Endodermal cell (in vitro differentiated cells): ENCODE data around the gene COG5. TPM values are rescaled to one million over a fixed set of nuclear protein-coding genes. Genes with fewer than 3 reads are reported as not detected.
A peak's percentile ranks its signal among the peaks of the same experiment; 100 is the strongest.

Experiments
- DNase-seq: peaks from one replicate; pipeline ENCODE4 v3.0.0-alpha.2; 2017
- H3K27ac ChIP-seq: 2 replicates; pipeline ENCODE4 v1.5.1; 2013; ENCODE audit warnings: mild to moderate bottlenecking, low read depth, low read length, moderate library complexity
- H3K27me3 ChIP-seq: 2 replicates; pipeline ENCODE4 v1.6.1; 2013; ENCODE audit warnings: mild to moderate bottlenecking, low read length, moderate library complexity; ENCODE audit not compliant: insufficient read depth, control insufficient read depth, poor library complexity, severe bottlenecking
- H3K36me3 ChIP-seq: 2 replicates; pipeline ENCODE4 v1.7.0; 2013; ENCODE audit warnings: mild to moderate bottlenecking, low read length, moderate library complexity; ENCODE audit not compliant: control insufficient read depth, insufficient read depth
- H3K4me1 ChIP-seq: one replicate; pipeline ENCODE4 v1.7.0; 2013; ENCODE audit warnings: low read length; ENCODE audit not compliant: control insufficient read depth, insufficient read depth
- H3K4me3 ChIP-seq: 2 replicates; pipeline ENCODE4 v1.5.1; 2013; ENCODE audit warnings: mild to moderate bottlenecking, low read length, moderate library complexity
- H3K9ac ChIP-seq: 2 replicates; pipeline ENCODE4 v1.6.1; 2013; ENCODE audit warnings: mild to moderate bottlenecking, low read length, moderate library complexity; ENCODE audit not compliant: poor library complexity, severe bottlenecking; ENCODE audit errors: extremely low read depth
- H3K9me3 ChIP-seq: 2 replicates; pipeline ENCODE4 v1.6.1; 2013; ENCODE audit warnings: mild to moderate bottlenecking, low read length, moderate library complexity; ENCODE audit not compliant: control insufficient read depth
- H3K27ac Mint-ChIP-seq: 2 replicates; pipeline ENCODE4 v1.8.0; 2020; ENCODE audit warnings: mixed read lengths
- H3K27me3 Mint-ChIP-seq: 2 replicates; pipeline ENCODE4 v1.8.0; 2021; ENCODE audit warnings: mild to moderate bottlenecking, mixed read lengths; ENCODE audit not compliant: insufficient read depth
- H3K36me3 Mint-ChIP-seq: 2 replicates; pipeline ENCODE4 v1.8.0; 2020; ENCODE audit warnings: low read depth, mixed read lengths
- H3K4me1 Mint-ChIP-seq: 2 replicates; pipeline ENCODE4 v1.8.0; 2020; ENCODE audit warnings: mixed read lengths
- H3K4me3 Mint-ChIP-seq: 2 replicates; pipeline ENCODE4 v1.8.0; 2020; ENCODE audit warnings: mild to moderate bottlenecking, moderate library complexity, mixed read lengths
- H3K9me3 Mint-ChIP-seq: 2 replicates; pipeline ENCODE4 v1.8.0; 2020; ENCODE audit warnings: mild to moderate bottlenecking, mixed read lengths
- WGBS, 2 experiments: methylation state at CpG; one replicate each; pipeline versions ENCODE4 v1.1.5 to v1.1.7; 2013; ENCODE audit warnings: missing lambda C conversion rate in 2 of 2, mixed read lengths in 1 of 2; ENCODE audit not compliant: insufficient coverage in 1 of 2, insufficient read length in 1 of 2; 5-methylcytosine and 5-hydroxymethylcytosine counted together
- long read RNA-seq, 4 experiments: library from polyadenylated mRNA in 2 of 4; library from RNA in 1 of 4; library from capped mRNA in 1 of 4; stranded (forward) in 3 of 4; unstranded in 1 of 4; transcript quantifications; one replicate each; pipeline ENCODE4 v2.0.0, GENCODE V29; 2020 to 2021; ENCODE audit warnings: inconsistent platforms in 1 of 4
- polyA plus RNA-seq, 2 experiments: library from polyadenylated mRNA; stranded (reverse); fragments of 50-300 nt; gene quantifications; one replicate each; pipeline ENCODE4 v1.2.3, GENCODE V29; 2013
- total RNA-seq, 2 donors: library from RNA; stranded (reverse); fragmentation: NEBNext Ultra II Directional in 1 of 2; extraction: Animal tissue kit (Norgen Biotek cat#: 25700) in 1 of 2; gene quantifications; 2 replicates in 1 of 2; 3 replicates in 1 of 2; pipeline ENCODE4 v1.2.1, GENCODE V29; 2021
- TF ChIP-seq, protein P1 (sequence below): fragments of 200-600 bp; sonication (generic); conservative IDR thresholded peaks from 2 replicates; pipeline ENCODE4 v1.5.0; 2021; ENCODE audit warnings: antibody characterized with exemption, mild to moderate bottlenecking

The COG5 gene
- total RNA-seq, result 10 to 100 TPM; 25.5 to 34.7 TPM
- polyA plus RNA-seq (2013, experiment 1 of 2), result 29.6 TPM
- polyA plus RNA-seq (2013, experiment 2 of 2), result 25.3 TPM
- long read RNA-seq, experiment 1, partial matches to known transcripts, result 3 of 7 reads
- long read RNA-seq, experiment 1, other reads (novel, unspliced or antisense), result 4 of 7 reads
- long read RNA-seq, experiment 2, full-length matches to known transcripts, result 33 of 47 reads
- long read RNA-seq, experiment 2, partial matches to known transcripts, result 1 of 47 reads
- long read RNA-seq, experiment 2, other reads (novel, unspliced or antisense), result 13 of 47 reads
- long read RNA-seq, experiment 3, full-length matches to known transcripts, result 84 of 96 reads
- long read RNA-seq, experiment 3, partial matches to known transcripts, result 6 of 96 reads
- long read RNA-seq, experiment 3, other reads (novel, unspliced or antisense), result 6 of 96 reads
- long read RNA-seq, experiment 4, full-length matches to known transcripts, result 4 of 9 reads
- long read RNA-seq, experiment 4, partial matches to known transcripts, result 2 of 9 reads
- long read RNA-seq, experiment 4, other reads (novel, unspliced or antisense), result 3 of 9 reads

DNA sequence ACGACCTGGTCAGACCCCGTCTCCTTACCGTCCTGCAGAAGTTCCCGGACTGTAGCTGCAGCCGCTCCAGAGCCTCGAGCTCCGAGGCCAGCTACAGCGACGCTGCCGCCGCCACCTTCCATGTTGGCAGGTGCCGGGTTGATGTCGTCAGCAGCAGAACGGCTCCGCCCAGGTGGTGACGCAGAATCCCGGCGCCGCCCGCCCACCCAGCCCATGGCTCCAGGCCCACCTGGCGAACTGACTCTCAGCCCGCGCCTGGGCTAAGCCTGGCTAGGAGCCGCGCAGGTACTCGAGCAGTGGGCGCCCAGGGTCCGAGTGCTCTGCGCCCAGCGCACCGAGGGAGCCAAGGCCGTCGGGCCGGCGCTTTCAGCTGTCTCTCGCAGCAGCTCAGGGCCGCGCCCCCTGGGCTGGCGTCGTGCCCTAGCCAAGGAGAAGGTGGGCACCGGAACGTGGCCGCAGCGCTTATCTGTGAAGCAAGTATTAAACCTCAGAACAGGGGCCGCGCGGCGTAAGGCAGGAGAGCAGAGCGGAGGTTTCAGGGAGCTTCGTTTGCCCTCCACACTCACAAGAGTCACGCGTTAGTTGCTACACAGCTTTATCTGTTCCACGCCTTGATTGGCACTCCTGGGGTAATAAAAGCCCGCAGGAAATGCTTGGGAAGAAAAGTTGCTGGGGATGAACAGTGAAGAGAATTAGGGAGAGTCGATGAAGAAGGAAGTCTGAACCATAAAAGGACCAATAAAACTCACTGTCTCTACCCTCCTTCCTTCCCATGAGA is at the start of gene COG5, which contains the start of gene DUS4L:
Gene COG5, minus strand, starts transcription at position 146 of the 778 bp plus-strand sequence. Its CDS starts 24 bp downstream, at position 122.
Gene DUS4L, plus strand, starts transcription at position 197 of the 778 bp plus-strand sequence. CDS start 3,100 bp downstream, outside the sequence.
- H3K27ac ChIP-seq, result peak within 1 kb of the TSS; percentile 19
- H3K4me1 ChIP-seq, result no peaks in the 10 kb centered on the region
- H3K27me3 ChIP-seq, result no peaks in the 10 kb centered on the region
- peak; percentile 97 for DNase-seq
- H3K4me3 ChIP-seq, result peak within 1 kb of the TSS; percentile 97
- Mint-ChIP-seq H3K4me1 (peaks cover 29% of the 10 kb centered on the region), H3K4me3 (peak within 1 kb of the TSS; percentile 77), H3K9me3 (no peaks in the 10 kb centered on the region), H3K27ac (peak within 1 kb of the TSS; percentile 98), H3K36me3 (peaks cover 9% of the 10 kb centered on the region), H3K27me3 (no peaks in the 10 kb centered on the region)
- peaks cover 10% of the 10 kb centered on the region for H3K36me3 ChIP-seq
- H3K9ac ChIP-seq, result peak within 1 kb of the TSS; percentile 84
- TF ChIP-seq, protein P1, sequence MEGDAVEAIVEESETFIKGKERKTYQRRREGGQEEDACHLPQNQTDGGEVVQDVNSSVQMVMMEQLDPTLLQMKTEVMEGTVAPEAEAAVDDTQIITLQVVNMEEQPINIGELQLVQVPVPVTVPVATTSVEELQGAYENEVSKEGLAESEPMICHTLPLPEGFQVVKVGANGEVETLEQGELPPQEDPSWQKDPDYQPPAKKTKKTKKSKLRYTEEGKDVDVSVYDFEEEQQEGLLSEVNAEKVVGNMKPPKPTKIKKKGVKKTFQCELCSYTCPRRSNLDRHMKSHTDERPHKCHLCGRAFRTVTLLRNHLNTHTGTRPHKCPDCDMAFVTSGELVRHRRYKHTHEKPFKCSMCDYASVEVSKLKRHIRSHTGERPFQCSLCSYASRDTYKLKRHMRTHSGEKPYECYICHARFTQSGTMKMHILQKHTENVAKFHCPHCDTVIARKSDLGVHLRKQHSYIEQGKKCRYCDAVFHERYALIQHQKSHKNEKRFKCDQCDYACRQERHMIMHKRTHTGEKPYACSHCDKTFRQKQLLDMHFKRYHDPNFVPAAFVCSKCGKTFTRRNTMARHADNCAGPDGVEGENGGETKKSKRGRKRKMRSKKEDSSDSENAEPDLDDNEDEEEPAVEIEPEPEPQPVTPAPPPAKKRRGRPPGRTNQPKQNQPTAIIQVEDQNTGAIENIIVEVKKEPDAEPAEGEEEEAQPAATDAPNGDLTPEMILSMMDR, result no peak
- H3K9me3 ChIP-seq, result no peaks in the 10 kb centered on the region
- WGBS, 2 experiments, result 0 to 1% methylated on average over 32 to 55 of the region's 55 CpGs

DNA sequence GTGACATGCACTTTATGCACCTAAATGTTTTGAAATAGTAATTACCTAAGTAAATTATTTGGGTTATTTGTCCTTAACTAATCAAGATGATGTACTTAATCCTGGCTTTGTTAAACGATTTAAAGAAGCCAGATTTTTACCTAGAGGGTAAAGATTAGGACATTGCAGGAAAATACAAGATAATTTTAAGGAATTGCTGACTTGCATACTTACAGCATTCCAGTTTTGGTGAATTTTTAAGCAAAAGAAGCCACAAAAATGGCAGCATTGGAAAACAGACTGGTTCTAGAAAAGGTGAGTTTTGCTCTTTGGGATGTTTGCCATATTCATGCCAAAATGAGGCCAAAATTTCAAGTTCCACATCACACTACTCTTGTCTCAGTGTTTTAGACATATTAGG is 49.7 kb upstream of the COG5 start:
- Histone ChIP-seq H3K4me1 (no peaks in the 10 kb centered on the region), H3K4me3 (no peak overlapping the region), H3K27ac (no peak overlapping the region), H3K36me3 (peaks cover 39% of the 10 kb centered on the region), H3K27me3 (no peaks in the 10 kb centered on the region), H3K9ac (no peak overlapping the region), H3K9me3 (no peaks in the 10 kb centered on the region)
- H3K4me3 Mint-ChIP-seq, result no peak overlapping the region
- H3K36me3 Mint-ChIP-seq, result peaks cover 25% of the 10 kb centered on the region
- H3K27me3 Mint-ChIP-seq, result no peaks in the 10 kb centered on the region
- 83 to 100% methylated on average over 1 of the region's 1 CpG for WGBS, 2 experiments
- DNase-seq, result no peak
- H3K4me1 Mint-ChIP-seq, result peaks cover 3% of the 10 kb centered on the region
- TF ChIP-seq, protein P1, result no peak
- no peaks in the 10 kb centered on the region for H3K9me3 Mint-ChIP-seq
- H3K27ac Mint-ChIP-seq, result no peak overlapping the region

DNA sequence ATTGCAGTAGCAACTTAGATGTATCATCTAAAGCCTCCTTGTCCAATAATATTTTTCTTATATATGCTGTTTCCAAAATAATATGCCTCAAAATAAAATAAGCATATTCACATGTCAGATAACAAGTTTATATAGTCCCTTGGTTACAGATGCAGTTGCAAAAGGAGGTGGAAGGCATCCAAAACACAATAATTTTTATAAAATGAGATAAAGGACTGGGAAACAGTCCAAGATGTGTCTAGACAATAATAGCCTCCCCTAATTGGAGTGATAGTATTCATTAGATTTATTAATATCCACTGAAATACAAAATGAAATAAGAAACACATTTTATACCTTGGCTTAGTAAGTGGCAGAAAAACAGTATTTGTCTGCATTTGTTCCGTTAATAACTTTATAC is 46.6 kb upstream of the COG5 start:
- no peaks in the 10 kb centered on the region for H3K4me1 ChIP-seq
- no peaks in the 10 kb centered on the region for H3K9me3 ChIP-seq
- H3K36me3 ChIP-seq, result peaks cover 23% of the 10 kb centered on the region
- H3K36me3 Mint-ChIP-seq, result peaks cover 15% of the 10 kb centered on the region
- peaks cover 3% of the 10 kb centered on the region for H3K4me1 Mint-ChIP-seq
- no peak overlapping the region for H3K4me3 ChIP-seq
- H3K4me3 Mint-ChIP-seq, result no peak overlapping the region
- 100% methylated on average over 1 of the region's 1 CpG; no CpG with 5 or more reads in 1 of the 2 experiments for WGBS, 2 experiments
- H3K27ac ChIP-seq, result no peak overlapping the region
- no peak overlapping the region for H3K9ac ChIP-seq
- H3K27me3 Mint-ChIP-seq, result no peaks in the 10 kb centered on the region
- DNase-seq, result no peak
- no peaks in the 10 kb centered on the region for H3K9me3 Mint-ChIP-seq
- H3K27me3 ChIP-seq, result no peaks in the 10 kb centered on the region
- TF ChIP-seq, protein P1, result no peak
- H3K27ac Mint-ChIP-seq, result no peak overlapping the region
